Glutamatergic neuron (in vitro differentiated cells): ENCODE results near the gene CCNI2. TPM values are rescaled to one million over a fixed set of nuclear protein-coding genes. Genes with fewer than 3 reads are reported as not detected.

Source experiments
- DNase-seq: peaks from one replicate; pipeline ENCODE4 v3.0.0; 2022
- H3K27ac Mint-ChIP-seq: one replicate; pipeline ENCODE4 v1.8.0; 2020; ENCODE audit warnings: mild to moderate bottlenecking, mixed read lengths, inconsistent platforms; ENCODE audit not compliant: unreplicated experiment
- H3K27me3 Mint-ChIP-seq: one replicate; pipeline ENCODE4 v1.8.0; 2020; ENCODE audit warnings: mild to moderate bottlenecking, moderate library complexity, mixed read lengths, inconsistent platforms; ENCODE audit not compliant: unreplicated experiment
- H3K36me3 Mint-ChIP-seq: one replicate; pipeline ENCODE4 v1.8.0; 2020; ENCODE audit warnings: mild to moderate bottlenecking, mixed read lengths, inconsistent platforms; ENCODE audit not compliant: unreplicated experiment
- H3K4me1 Mint-ChIP-seq: one replicate; pipeline ENCODE4 v1.8.0; 2020; ENCODE audit warnings: mild to moderate bottlenecking, low read depth, mixed read lengths, inconsistent platforms; ENCODE audit not compliant: unreplicated experiment
- H3K4me3 Mint-ChIP-seq: one replicate; pipeline ENCODE4 v1.8.0; 2020; ENCODE audit warnings: mild to moderate bottlenecking, mixed read lengths, inconsistent platforms; ENCODE audit not compliant: unreplicated experiment
- H3K9me3 Mint-ChIP-seq: one replicate; pipeline ENCODE4 v1.8.0; 2020; ENCODE audit warnings: mild to moderate bottlenecking, moderate library complexity, mixed read lengths, inconsistent platforms; ENCODE audit not compliant: unreplicated experiment
- CTCF ChIP-seq: fragments of 200-600 bp; sonication (generic); IDR thresholded peaks from one replicate; pipeline ENCODE4 v1.5.0; 2021; ENCODE audit not compliant: partially characterized antibody, unreplicated experiment
- total RNA-seq: library from RNA; stranded (reverse); fragmentation: NEBNext Ultra II Directional; extraction: Animal tissue kit (Norgen Biotek cat#: 25700); gene quantifications from one replicate; pipeline ENCODE4 v1.2.1, GENCODE V29; 2021; ENCODE audit not compliant: unreplicated experiment

CCNI2 gene
- total RNA-seq, 1 donor from 2014 or later = 0.17 TPM

DNA sequence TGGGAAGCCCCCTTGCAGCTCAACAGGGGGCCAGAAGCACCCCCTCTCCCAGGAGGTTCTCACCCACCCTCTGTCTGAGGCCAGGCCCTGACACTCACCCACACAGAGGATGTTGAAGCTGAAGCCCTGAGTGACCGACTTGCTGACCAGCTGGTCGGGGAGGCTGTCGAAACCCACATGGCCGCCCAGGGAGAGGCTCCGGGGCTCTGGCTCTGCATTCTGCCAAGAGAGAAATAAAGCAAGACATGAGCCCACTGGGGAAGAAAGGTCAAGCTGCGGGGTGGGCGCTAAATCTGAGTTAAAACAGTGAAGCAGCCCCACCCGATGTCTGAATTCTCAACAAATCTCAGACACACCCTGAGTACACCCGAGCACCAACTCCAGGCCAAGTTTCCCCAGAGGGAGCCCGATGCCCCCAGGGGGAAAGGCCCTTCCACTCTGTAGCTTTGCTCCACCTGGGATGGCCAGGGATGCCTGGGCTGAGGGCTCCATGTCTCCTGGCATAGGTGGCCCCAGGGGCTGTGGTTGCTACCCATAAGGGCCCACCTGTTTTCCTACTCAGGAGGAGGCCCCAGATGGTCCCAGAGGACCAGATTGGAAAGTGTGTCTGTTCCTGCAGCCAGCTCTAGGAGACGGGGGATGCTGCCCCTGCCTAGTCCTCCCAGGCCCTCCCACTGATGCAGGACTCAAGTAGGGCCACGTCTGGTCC lies 18.2 kb downstream of the CCNI2 start:
- no peak for DNase-seq
- TF ChIP-seq CTCF = no peak
- H3K27ac Mint-ChIP-seq = no peak overlapping the region
- peaks cover 16% of the 10 kb centered on the region for H3K27me3 Mint-ChIP-seq
- peaks cover 4% of the 10 kb centered on the region for H3K9me3 Mint-ChIP-seq
- H3K36me3 Mint-ChIP-seq = no peaks in the 10 kb centered on the region
- H3K4me3 Mint-ChIP-seq = no peak overlapping the region
- H3K4me1 Mint-ChIP-seq = no peaks in the 10 kb centered on the region

GRCh38 chr5:132766020-132766805 lies 19.0 kb downstream of the CCNI2 start:
- no peak for DNase-seq
- no peak for TF ChIP-seq CTCF
- H3K4me3 Mint-ChIP-seq = no peak overlapping the region
- no peaks in the 10 kb centered on the region for H3K36me3 Mint-ChIP-seq
- peaks cover 15% of the 10 kb centered on the region for H3K27me3 Mint-ChIP-seq
- H3K9me3 Mint-ChIP-seq = peaks cover 4% of the 10 kb centered on the region
- no peak overlapping the region for H3K27ac Mint-ChIP-seq
- H3K4me1 Mint-ChIP-seq = no peaks in the 10 kb centered on the region

- H3K4me3 Mint-ChIP-seq = no peak overlapping the region
- no peak for TF ChIP-seq CTCF
- no peaks in the 10 kb centered on the region for H3K4me1 Mint-ChIP-seq
- peaks cover 13% of the 10 kb centered on the region for H3K27me3 Mint-ChIP-seq
- peak overlapping the region; percentile 25 for H3K27ac Mint-ChIP-seq
- H3K36me3 Mint-ChIP-seq = no peaks in the 10 kb centered on the region
- DNase-seq = no peak
- peaks cover 4% of the 10 kb centered on the region for H3K9me3 Mint-ChIP-seq
These were observed 19.5 kb downstream of the CCNI2 start for GRCh38 chr5:132766806-132767055.

DNA sequence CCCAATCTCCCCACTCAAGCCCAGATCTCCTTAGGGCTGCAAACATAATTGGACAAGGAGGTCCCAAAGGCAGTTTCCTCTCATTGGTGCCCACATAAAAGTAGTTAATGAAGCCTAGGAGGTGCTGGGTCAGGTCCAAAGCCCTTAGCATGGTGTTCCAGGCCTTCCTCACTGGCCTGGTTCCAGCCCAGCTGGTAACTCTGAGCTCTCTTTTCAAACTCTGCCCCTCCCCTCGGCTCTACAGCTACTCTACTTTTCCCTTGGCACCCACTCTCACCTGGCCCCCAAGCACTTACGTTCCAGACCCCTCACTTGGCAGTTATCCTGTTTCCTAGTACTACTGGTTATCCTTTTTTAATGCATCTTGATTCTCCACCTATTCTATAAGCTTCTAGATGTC lies 19.9 kb downstream of the CCNI2 start:
- no peaks in the 10 kb centered on the region for H3K4me1 Mint-ChIP-seq
- no peaks in the 10 kb centered on the region for H3K36me3 Mint-ChIP-seq
- H3K27ac Mint-ChIP-seq = peak overlapping the region; percentile 25
- no peak overlapping the region for H3K4me3 Mint-ChIP-seq
- peaks cover 13% of the 10 kb centered on the region for H3K27me3 Mint-ChIP-seq
- peaks cover 4% of the 10 kb centered on the region for H3K9me3 Mint-ChIP-seq
- no peak for DNase-seq
- TF ChIP-seq CTCF = no peak

DNA sequence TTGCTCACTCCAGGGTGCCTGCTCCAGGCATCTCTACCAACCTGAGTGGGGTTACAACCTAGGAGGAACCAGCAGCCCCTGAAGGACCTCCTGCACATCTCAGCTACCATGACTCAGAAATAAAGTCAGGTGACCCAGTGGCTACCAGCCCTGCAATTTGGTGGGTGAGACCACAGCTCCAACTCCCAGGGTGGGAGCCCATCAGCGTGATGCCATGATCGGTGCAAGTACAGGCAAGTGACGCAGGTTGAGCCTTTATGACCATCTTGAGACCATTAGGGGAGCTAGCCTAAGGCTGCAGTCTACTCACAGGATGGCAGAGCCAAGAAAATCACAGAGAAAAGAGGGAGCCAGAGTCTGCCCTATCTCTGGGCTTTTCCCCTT lies 21.3 kb downstream of the CCNI2 start:
- H3K36me3 Mint-ChIP-seq = no peaks in the 10 kb centered on the region
- peaks cover 1% of the 10 kb centered on the region for H3K4me1 Mint-ChIP-seq
- H3K4me3 Mint-ChIP-seq = no peak overlapping the region
- H3K27me3 Mint-ChIP-seq = peaks cover 13% of the 10 kb centered on the region
- TF ChIP-seq CTCF = no peak
- peaks cover 4% of the 10 kb centered on the region for H3K9me3 Mint-ChIP-seq
- H3K27ac Mint-ChIP-seq = no peak overlapping the region
- no peak for DNase-seq
